Effector memory CD4-positive, alpha-beta T cell (primary cell): ENCODE measurements around the gene FAT4.

Source experiments
- DNase-seq, 3 donors: peaks; one replicate each; pipeline ENCODE4 v3.0.0-alpha.2; 2020
- H3K27ac ChIP-seq: 2 replicates; pipeline ENCODE4 v1.7.0; 2013; ENCODE audit warnings: mild to moderate bottlenecking, low read length, moderate library complexity; ENCODE audit not compliant: insufficient read depth, poor library complexity, severe bottlenecking
- H3K27me3 ChIP-seq: replicated peaks from 2 replicates; pipeline ENCODE4 v1.7.0; 2013; ENCODE audit warnings: mild to moderate bottlenecking, low read length; ENCODE audit not compliant: insufficient read depth, control insufficient read depth, poor library complexity, severe bottlenecking
- H3K36me3 ChIP-seq: 2 replicates; pipeline ENCODE4 v1.7.0; 2013; ENCODE audit warnings: mild to moderate bottlenecking, low read length, moderate library complexity; ENCODE audit not compliant: control insufficient read depth, insufficient read depth
- H3K4me1 ChIP-seq: 2 replicates; pipeline ENCODE4 v1.7.0; 2013; ENCODE audit warnings: low read length, mild to moderate bottlenecking; ENCODE audit not compliant: control insufficient read depth, insufficient read depth, poor library complexity, severe bottlenecking
- H3K4me3 ChIP-seq: 2 replicates; pipeline ENCODE4 v1.7.0; 2013; ENCODE audit warnings: low read length, low read depth, mild to moderate bottlenecking; ENCODE audit not compliant: insufficient read depth, poor library complexity, severe bottlenecking
- H3K9me3 ChIP-seq: 2 replicates; pipeline ENCODE4 v1.7.0; 2013; ENCODE audit warnings: mild to moderate bottlenecking, low read length, moderate library complexity; ENCODE audit not compliant: control insufficient read depth

The FAT4 gene

DNA sequence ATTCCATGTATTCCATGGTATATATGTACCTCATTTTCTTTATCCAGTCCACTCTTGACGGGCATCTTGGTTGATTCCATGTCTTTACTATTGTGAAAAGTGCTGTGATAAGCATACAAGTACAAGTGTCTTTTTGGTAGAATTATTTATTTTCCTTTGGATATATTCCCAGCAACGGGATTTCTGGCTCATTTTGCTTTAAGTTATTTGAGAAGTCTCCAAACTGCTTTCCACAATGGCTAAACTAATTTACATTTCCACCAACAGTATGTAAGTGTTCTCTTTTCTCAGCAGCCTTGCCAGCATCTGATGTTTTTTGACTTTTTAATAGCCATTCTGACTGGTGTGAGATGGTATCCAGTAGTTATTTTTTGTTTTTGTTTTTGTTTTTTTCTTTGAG is 17.6 kb upstream of the FAT4 start:
- no peak for DNase-seq
- H3K36me3 ChIP-seq = no peaks in the 10 kb centered on the region
- H3K9me3 ChIP-seq = no peaks in the 10 kb centered on the region
- H3K27ac ChIP-seq = no peak overlapping the region
- H3K4me3 ChIP-seq = no peak overlapping the region
- H3K4me1 ChIP-seq = no peaks in the 10 kb centered on the region
- no peaks in the 10 kb centered on the region for H3K27me3 ChIP-seq

DNA sequence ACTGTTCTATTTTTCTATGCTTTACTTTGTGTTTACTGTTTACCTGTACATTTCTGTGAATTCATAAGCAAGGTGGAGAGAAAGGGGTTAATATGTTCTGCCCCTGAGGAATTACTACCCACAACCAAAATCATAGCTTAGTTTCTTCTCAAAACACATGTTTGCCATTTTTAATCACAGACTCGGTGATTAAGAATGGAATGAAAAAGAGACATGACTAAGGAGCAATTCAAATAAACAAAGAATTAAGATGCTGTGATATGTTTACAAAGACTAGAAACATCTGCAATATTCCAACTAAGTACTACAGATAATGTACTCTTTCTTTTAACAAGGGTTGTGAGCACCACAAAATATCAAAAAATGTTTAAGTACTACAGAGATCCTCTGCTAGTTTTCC is 11.7 kb upstream of the FAT4 start:
- no peak for DNase-seq
- no peaks in the 10 kb centered on the region for H3K36me3 ChIP-seq
- H3K27ac ChIP-seq = no peak overlapping the region
- no peak overlapping the region for H3K4me3 ChIP-seq
- no peaks in the 10 kb centered on the region for H3K9me3 ChIP-seq
- H3K27me3 ChIP-seq = no peaks in the 10 kb centered on the region
- no peaks in the 10 kb centered on the region for H3K4me1 ChIP-seq

DNA sequence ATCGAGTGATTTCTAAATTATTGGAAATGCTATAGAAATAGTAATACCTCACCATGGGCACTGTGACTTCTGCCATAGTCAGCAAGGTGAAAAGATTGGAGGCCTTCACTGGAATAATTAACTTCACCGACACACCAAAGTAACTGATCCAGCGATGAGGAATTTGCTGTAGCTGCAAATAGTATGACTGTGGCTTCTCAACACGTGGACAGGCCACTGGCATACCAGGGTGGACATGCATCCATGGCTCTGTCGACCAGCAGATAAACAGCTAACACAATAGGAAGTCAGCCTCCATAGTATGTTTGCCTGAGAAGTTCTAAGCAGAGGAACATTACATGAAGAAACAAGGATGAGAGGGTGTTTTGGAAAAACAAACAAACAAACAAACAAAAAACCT is 10.9 kb upstream of the FAT4 start:
- H3K4me1 ChIP-seq = no peaks in the 10 kb centered on the region
- H3K36me3 ChIP-seq = no peaks in the 10 kb centered on the region
- H3K4me3 ChIP-seq = no peak overlapping the region
- H3K27me3 ChIP-seq = no peaks in the 10 kb centered on the region
- H3K9me3 ChIP-seq = no peaks in the 10 kb centered on the region
- H3K27ac ChIP-seq = no peak overlapping the region
- no peak for DNase-seq

DNA sequence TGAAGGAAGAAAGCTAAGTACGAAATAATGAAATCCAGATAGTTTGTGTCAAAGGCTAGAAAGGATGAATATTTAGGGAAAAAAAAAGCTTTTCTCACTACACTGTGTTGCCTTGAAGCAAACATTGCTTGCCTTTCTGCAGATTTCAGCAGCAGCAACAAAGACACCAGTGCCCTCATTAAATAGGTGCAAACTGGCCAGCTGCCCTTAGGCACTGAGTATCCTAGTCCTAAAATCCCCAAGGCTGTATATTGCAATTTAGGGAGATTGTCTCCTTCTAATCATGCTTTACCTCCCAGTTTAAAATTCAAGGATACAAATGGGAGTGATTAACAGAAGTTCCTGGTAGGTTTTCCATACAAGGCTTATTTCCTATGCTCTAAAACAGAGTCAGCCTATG is 8.6 kb upstream of the FAT4 start:
- no peak for DNase-seq
- Histone ChIP-seq H3K27ac (no peak overlapping the region), H3K36me3 (no peaks in the 10 kb centered on the region), H3K27me3 (no peaks in the 10 kb centered on the region), H3K4me3 (no peak overlapping the region), H3K9me3 (no peaks in the 10 kb centered on the region), H3K4me1 (no peaks in the 10 kb centered on the region)

DNA sequence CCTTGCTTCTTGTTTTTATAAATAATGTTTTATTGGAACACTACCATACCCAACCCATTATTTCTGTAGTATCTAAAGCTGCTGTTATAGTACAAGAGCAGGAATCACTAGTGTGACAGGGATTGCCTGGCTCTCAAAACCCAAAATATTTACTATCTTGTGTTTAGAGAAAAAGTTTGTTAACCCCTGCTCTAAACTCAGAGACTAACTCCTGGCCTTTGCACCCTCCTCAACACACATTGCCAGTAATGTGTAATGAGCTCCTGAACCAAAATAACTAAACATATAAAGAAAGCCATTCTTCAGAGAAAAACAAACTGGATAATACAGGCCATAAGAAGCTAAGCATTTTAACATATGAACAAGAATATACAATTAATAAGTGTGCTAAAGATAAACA is 8.2 kb upstream of the FAT4 start:
- Histone ChIP-seq H3K27me3 (no peaks in the 10 kb centered on the region), H3K4me1 (no peaks in the 10 kb centered on the region), H3K27ac (no peak overlapping the region), H3K36me3 (no peaks in the 10 kb centered on the region), H3K4me3 (no peak overlapping the region), H3K9me3 (no peaks in the 10 kb centered on the region)
- DNase-seq = no peak

DNA sequence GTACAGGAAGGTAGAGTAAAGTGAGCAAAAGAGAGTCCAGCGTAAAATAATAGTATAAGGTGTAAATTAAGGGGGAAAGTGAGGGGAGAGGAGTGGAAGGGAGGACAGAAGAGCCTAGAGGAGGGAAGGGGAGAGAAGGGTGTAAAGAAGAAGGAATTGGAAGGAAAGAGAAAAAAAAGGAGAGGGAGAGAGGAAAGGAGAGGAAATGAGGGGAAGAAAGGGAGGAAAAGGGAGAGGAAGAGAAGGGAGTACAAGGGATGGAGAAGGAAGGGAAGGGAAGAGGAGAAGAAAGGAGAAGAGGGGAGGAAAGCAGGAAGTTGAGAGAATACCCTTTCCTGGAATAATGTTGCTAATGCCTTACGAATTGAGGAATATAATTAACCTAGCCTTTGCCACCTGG is 3.3 kb upstream of the FAT4 start:
- no peak for DNase-seq
- no peaks in the 10 kb centered on the region for H3K36me3 ChIP-seq
- H3K4me1 ChIP-seq = peaks cover 16% of the 10 kb centered on the region

DNA sequence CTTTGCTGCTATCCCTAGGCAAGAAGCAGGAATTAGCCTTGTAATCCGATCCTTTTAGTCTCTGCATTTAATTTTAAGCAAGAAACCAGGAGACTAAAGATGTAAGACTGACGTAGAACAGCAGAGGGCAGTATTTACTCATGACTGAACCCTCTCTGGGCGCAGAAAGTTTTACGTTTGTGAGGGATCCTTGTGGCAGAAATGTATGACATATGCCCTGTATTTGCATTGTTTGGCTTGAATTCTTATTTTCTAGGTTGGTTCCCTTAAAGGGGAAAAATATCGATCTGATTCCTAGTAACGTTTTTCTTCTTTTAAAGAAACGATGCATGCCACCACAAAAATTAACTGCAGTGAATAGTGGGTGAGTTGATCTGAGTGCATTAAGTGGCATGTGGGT is 1.3 kb upstream of the FAT4 start:
- Histone ChIP-seq H3K36me3 (no peaks in the 10 kb centered on the region), H3K4me3 (no peak overlapping the region), H3K4me1 (peaks cover 24% of the 10 kb centered on the region), H3K9me3 (no peaks in the 10 kb centered on the region), H3K27ac (no peak overlapping the region), H3K27me3 (peaks cover 16% of the 10 kb centered on the region)
- no peak for DNase-seq

More for the DNA sequence above, 3.3 kb upstream of the FAT4 start:
- Histone ChIP-seq H3K27ac (no peak overlapping the region), H3K27me3 (peaks cover 7% of the 10 kb centered on the region), H3K4me3 (no peak overlapping the region), H3K9me3 (no peaks in the 10 kb centered on the region)

DNA sequence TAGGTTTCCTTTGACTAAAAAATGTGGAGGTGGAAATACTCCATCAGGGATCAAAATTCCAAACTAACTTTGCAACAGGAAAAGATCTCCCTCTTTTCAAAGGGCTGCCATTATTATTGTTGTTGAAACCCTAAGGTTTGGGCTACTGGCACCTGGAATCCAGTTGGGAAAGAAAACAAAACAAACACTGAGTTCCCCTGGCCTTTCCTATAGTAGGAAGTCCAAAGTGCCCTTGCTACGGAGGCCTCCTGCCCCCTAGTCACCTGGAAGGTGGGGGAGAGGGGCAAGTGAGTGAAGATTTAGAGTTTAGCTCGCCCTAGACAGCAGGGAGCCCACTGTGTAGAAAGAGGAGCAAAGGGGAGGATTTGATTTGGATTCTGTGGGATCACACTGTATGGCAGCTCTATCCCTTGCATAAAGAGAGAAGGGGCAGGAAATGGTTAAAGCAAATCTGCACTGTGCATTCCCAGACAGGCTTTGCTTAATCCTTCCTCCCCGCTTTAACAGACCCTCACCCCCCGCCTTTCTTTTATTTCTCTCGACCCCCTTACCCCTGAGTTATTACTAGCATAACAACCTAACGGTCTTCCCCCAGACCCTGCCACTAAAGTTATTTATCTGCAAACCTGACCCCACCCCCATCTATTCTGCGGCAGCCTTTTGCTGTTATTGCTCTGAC is 627 bp upstream of the FAT4 start:
- DNase-seq = no peak
- peaks cover 16% of the 10 kb centered on the region for H3K27me3 ChIP-seq
- H3K27ac ChIP-seq = no peak overlapping the region

DNA sequence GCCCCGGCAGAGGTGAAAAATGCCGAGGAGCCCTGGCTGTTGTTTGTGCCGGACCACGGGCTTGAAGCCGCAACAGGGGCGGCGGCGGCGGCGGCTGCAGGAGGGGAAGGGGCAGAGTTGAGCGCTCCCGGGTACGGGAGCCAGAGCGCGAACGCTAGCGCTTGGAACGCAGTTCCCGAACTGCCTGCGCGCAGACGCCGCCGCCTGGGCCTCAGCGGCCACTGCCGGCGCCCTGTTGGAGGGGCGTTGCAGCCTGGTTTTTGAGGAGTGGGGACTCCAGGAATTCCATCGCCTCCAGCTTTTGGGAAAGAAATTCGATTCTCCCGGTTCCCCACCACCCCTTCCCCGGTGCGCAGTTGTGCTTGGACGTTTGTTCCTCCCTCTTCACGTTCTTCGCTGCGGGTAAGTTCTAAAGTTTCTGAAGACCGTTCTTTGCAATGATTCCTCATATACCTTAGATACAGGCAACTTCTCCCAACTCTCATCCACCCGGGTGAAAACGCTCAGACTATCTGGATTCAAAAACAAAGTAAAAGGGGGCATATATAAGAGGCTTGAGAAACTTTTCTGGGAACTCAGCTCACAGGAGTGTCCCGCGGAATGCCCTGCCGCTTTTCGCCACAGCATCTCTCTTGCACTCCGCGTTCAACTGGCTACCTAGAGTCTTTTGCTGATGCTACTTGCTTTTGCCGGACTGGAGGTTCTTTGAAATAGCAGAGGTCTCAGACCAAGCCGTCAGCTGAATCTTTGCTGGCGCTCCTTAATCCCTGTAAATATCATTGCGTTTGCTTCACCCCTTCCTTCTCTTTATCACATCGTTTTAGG is 1.0 kb downstream of the FAT4 start:
- peaks cover 16% of the 10 kb centered on the region for H3K27me3 ChIP-seq
- H3K4me1 ChIP-seq = peaks cover 24% of the 10 kb centered on the region
- H3K9me3 ChIP-seq = no peaks in the 10 kb centered on the region
- H3K36me3 ChIP-seq = no peaks in the 10 kb centered on the region
- no peak overlapping the region for H3K27ac ChIP-seq
- no peak for DNase-seq
- H3K4me3 ChIP-seq = peak overlapping the region; percentile 57

More for the DNA sequence above, 627 bp upstream of the FAT4 start:
- Histone ChIP-seq H3K4me1 (peaks cover 24% of the 10 kb centered on the region), H3K36me3 (no peaks in the 10 kb centered on the region), H3K9me3 (no peaks in the 10 kb centered on the region), H3K4me3 (peak overlapping the region; percentile 57)

DNA sequence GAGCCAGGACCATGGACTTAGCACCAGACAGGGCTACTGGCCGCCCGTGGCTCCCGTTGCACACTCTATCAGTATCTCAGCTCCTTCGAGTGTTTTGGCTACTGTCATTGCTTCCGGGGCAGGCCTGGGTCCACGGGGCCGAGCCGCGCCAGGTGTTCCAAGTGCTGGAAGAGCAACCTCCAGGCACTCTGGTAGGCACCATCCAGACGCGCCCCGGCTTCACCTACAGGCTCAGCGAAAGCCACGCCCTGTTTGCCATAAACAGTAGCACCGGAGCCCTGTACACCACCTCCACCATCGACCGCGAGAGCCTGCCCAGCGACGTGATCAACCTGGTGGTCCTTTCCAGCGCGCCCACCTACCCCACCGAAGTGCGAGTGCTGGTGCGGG is 1.6 kb downstream of the FAT4 start:
- Histone ChIP-seq H3K36me3 (no peaks in the 10 kb centered on the region), H3K27me3 (peaks cover 16% of the 10 kb centered on the region), H3K9me3 (no peaks in the 10 kb centered on the region), H3K27ac (no peak overlapping the region), H3K4me3 (no peak overlapping the region), H3K4me1 (peaks cover 24% of the 10 kb centered on the region)
- DNase-seq = no peak
